ENCODE measurements around the gene DCK.

DNA sequence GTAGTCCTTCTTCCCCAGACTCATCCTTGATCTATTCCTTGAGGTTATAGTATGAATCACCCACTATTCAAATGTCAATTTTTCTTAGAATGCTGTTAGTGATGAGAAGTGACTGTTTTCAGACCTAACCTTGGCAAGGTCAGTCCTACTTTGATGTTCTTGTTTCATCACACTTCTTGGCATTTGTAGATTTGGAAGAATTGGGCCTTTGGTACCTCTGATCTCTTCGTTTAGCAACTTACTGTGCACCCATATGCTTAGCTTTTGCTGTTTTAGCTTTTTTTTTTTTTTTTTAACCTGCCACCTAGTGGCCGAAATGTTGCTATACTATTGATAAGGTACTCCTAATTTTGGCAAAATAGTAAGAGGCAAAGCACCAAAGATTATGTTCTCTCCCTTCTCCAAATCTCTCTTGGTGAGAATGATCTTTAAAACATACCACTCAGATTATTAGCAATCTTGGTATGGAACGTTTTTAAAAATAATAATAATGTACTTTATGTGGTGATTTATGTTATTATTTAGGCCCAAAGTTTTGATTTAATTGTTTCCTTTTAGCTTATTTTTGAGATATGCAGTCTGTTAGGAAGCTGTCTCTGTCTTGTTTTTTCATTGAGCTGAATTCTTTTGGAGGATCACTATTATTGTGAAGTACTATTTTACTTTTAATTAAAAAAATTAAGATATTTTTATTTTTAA is 16.6 kb downstream of the DCK start:
- no peak for TF ChIP-seq TEAD4 (IDR thresholded peaks at IDR 0.05)
- TF ChIP-seq EP300 (IDR thresholded peaks at IDR 0.05; ENCODE audit: borderline replicate concordance): no peak
- TF ChIP-seq CREB1 (IDR thresholded peaks at IDR 0.05; ENCODE audit: low read depth): no peak
- no peak for TF ChIP-seq FOXM1 (IDR thresholded peaks at IDR 0.05; ENCODE audit: borderline replicate concordance, low read depth)
- no peak for TF ChIP-seq MAX (IDR thresholded peaks at IDR 0.05)
- no peak for TF ChIP-seq REST (IDR thresholded peaks at IDR 0.05; ENCODE audit: low read depth)
- TF ChIP-seq YY1 (IDR thresholded peaks at IDR 0.05; ENCODE audit: low read depth): no peak
- TF ChIP-seq, protein P1, sequence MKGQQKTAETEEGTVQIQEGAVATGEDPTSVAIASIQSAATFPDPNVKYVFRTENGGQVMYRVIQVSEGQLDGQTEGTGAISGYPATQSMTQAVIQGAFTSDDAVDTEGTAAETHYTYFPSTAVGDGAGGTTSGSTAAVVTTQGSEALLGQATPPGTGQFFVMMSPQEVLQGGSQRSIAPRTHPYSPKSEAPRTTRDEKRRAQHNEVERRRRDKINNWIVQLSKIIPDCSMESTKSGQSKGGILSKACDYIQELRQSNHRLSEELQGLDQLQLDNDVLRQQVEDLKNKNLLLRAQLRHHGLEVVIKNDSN (IDR thresholded peaks at IDR 0.05): no peak
